Measurements from ENCODE around the gene PDE7B.

The PDE7B gene

GRCh38 chr6:136035378-136036070 lies 184.0 kb downstream of the PDE7B start:
- DNase-seq: no peak

GRCh38 chr6:136036071-136036380 lies 184.5 kb downstream of the PDE7B start:
- DNase-seq: no peak

GRCh38 chr6:136036601-136037000 lies 185.1 kb downstream of the PDE7B start:
- DNase-seq: no peak

GRCh38 chr6:136037242-136037875 lies 185.9 kb downstream of the PDE7B start:
- DNase-seq: no peak

- DNase-seq: no peak
Observed at GRCh38 chr6:136037876-136038460, 186.5 kb downstream of the PDE7B start.

GRCh38 chr6:136038531-136038930 lies 187.0 kb downstream of the PDE7B start:
- no peak for DNase-seq

GRCh38 chr6:136039185-136039584 lies 187.7 kb downstream of the PDE7B start:
- no peak for DNase-seq

- no peak for DNase-seq
Observed at GRCh38 chr6:136050475-136050874, 199.0 kb downstream of the PDE7B start.

GRCh38 chr6:136051140-136051775 lies 199.8 kb downstream of the PDE7B start:
- no peak for DNase-seq

GRCh38 chr6:136052031-136052430 lies 200.5 kb downstream of the PDE7B start:
- DNase-seq: no peak

GRCh38 chr6:136058852-136059251 lies 207.4 kb downstream of the PDE7B start:
- no peak for DNase-seq

- DNase-seq: no peak
Observed at GRCh38 chr6:136059308-136059707, 207.8 kb downstream of the PDE7B start.

GRCh38 chr6:136060052-136060451 lies 208.6 kb downstream of the PDE7B start:
- no peak for DNase-seq

GRCh38 chr6:136060759-136061158 lies 209.3 kb downstream of the PDE7B start:
- DNase-seq: no peak

- DNase-seq: no peak
Observed at GRCh38 chr6:136061701-136062100, 210.2 kb downstream of the PDE7B start.

GRCh38 chr6:136063096-136063495 lies 211.6 kb downstream of the PDE7B start:
- no peak for DNase-seq

- DNase-seq: no peak
Observed at GRCh38 chr6:136066005-136066404, 214.5 kb downstream of the PDE7B start.

GRCh38 chr6:136067731-136068341 lies 216.3 kb downstream of the PDE7B start:
- DNase-seq: no peak

GRCh38 chr6:136069119-136069518 lies 217.6 kb downstream of the PDE7B start:
- no peak for DNase-seq

- no peak for DNase-seq
Observed at GRCh38 chr6:136070815-136071214, 219.3 kb downstream of the PDE7B start.

GRCh38 chr6:136072691-136073090 lies 221.2 kb downstream of the PDE7B start:
- no peak for DNase-seq

GRCh38 chr6:136073216-136073615 lies 221.7 kb downstream of the PDE7B start:
- DNase-seq: no peak

- DNase-seq: no peak
Observed at GRCh38 chr6:136076496-136076895, 225.0 kb downstream of the PDE7B start.
